ENCODE results near the gene GNAO1.

DNA sequence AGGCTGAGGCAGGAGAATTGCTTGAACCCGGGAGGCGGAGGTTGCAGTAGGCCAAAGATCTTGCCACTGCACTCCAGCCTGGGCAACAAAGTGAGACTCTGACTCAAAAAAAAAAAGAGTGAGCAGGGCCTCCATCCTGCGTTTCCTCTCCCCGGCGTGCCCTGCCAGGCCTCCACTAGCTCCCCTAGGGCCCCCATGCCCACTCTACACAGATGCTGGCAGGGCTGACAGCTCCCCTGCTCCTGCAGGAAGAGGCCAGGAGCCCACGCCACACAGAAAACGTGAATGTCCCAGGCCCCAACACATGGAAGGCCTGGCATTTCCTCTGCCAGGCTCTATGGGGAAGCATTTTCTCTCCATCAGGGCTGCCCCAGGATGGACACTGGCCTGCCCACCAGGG is 124.7 kb downstream of the GNAO1 start:
- TF ChIP-seq TARDBP (IDR thresholded peaks at IDR 0.05), result no peak
- TF ChIP-seq FOXK2 (IDR thresholded peaks at IDR 0.05), result no peak
- no peak for TF ChIP-seq FOXA1 (IDR thresholded peaks at IDR 0.05)
- TF ChIP-seq HDGF (IDR thresholded peaks at IDR 0.05; ENCODE audit: borderline replicate concordance), result no peak
- no peak for TF ChIP-seq SP1 (IDR thresholded peaks at IDR 0.05)
